Measurements from ENCODE around the gene DHODH.

The DHODH gene

DNA sequence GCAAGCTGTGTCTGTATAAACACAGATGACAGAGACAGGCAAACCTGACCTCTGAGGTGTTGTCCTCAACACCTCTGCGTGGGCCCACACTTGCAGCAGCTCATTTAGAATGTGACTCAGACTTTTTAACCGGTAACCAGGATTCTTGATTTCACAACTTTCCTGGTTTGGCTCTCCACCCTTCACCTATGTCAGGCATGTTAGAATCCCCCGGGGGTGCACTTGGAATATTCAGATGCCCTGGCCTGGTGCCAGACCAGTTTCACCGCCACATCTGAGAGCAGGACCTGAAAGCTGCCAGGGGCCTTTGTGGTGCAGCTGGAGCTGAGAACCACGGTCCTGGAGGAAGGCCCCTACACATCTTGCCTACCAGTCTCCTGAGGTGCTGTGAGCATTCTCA, 4.8 kb downstream of the DHODH start:
- H3K27me3 ChIP-seq (ENCODE audit: control insufficient read depth in 1 of 2, insufficient read depth in 2 of 2, low read length in 2 of 2), result no peaks in the 10 kb centered on the region
- H3K27ac ChIP-seq (ENCODE audit: low read depth, low read length), result no peak overlapping the region
- no peaks in the 10 kb centered on the region for H3K9me3 ChIP-seq (ENCODE audit: control insufficient read depth in 1 of 2, low read length in 2 of 2)
- H3K4me1 ChIP-seq (ENCODE audit: control insufficient read depth in 1 of 2, insufficient read depth in 2 of 2, low read length in 2 of 2), result peaks cover 3 to 9% of the 10 kb centered on the region in 2 donors
- peaks cover under 1 to 21% of the 10 kb centered on the region in 2 donors for H3K36me3 ChIP-seq (ENCODE audit: control insufficient read depth in 1 of 2, insufficient read depth in 2 of 2, low read length in 2 of 2)
- H3K9ac ChIP-seq (ENCODE audit: low read depth in 1 of 2, low read length in 2 of 2), result no peak overlapping the region
- no peak overlapping the region for H3K4me3 ChIP-seq (ENCODE audit: low read depth in 1 of 2, low read length in 2 of 2)

DNA sequence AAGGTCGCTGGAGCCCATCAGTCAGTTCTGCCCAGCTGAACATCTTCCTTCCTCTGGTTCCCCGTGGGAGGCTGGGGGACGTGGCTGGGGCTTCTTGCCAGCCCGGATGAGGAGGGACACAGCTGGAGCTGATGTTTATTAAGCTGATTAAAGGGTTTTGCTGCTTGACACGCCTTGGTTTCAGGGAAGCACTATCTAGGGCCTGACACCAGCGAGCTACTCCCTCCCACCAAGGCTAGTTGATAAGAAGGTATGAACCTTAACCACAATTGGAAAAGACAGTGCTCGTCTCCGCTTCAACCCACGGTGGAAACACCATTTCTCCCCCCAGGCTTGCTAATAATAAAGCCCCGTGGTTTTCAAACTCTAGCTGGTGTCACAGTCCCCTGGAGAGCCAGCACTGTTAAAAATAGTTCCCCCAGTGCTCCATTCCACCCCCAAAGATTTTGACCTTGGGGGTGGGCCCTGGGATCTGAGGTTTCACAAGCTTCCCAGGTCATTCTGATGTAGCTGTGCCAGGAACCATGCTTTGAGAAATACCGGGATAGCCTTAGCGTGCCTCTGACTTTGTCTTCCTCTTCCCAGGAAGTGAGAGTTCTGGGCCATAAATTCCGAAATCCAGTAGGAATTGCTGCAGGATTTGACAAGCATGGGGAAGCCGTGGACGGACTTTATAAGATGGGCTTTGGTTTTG, 5.5 kb downstream of the DHODH start:
- Histone ChIP-seq H3K9ac (ENCODE audit: low read depth in 1 of 2, low read length in 2 of 2) (no peak overlapping the region), H3K4me3 (ENCODE audit: low read depth in 1 of 2, low read length in 2 of 2) (no peak overlapping the region), H3K27ac (ENCODE audit: low read depth, low read length) (no peak overlapping the region), H3K36me3 (ENCODE audit: control insufficient read depth in 1 of 2, insufficient read depth in 2 of 2, low read length in 2 of 2) (peaks cover 3 to 22% of the 10 kb centered on the region in 2 donors), H3K9me3 (ENCODE audit: control insufficient read depth in 1 of 2, low read length in 2 of 2) (no peaks in the 10 kb centered on the region), H3K27me3 (ENCODE audit: control insufficient read depth in 1 of 2, insufficient read depth in 2 of 2, low read length in 2 of 2) (no peaks in the 10 kb centered on the region), H3K4me1 (ENCODE audit: control insufficient read depth in 1 of 2, insufficient read depth in 2 of 2, low read length in 2 of 2) (peaks cover under 1 to 9% of the 10 kb centered on the region in 2 donors)

DNA sequence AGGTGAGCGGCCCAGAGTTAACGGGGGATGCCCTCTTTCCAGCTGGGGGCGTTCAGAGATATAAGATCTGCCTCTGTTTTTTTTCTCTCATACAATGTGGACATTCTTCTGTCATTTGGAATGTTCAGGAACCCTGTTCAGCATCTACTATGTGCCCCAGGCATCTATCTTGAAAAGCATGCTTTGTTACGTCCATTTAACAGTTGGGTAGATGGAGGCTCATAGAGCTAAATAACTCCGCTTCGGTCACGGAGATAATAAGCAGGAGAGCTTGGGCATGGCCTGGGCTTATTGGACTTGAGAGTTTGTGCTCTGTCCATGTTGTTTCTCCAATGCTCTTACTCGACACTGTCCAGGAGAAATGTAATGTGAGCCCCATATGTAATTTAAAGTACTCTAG, 6.1 kb downstream of the DHODH start:
- Histone ChIP-seq H3K9ac (ENCODE audit: low read depth in 1 of 2, low read length in 2 of 2) (no peak overlapping the region), H3K27ac (ENCODE audit: low read depth, low read length) (no peak overlapping the region), H3K36me3 (ENCODE audit: control insufficient read depth in 1 of 2, insufficient read depth in 2 of 2, low read length in 2 of 2) (peaks cover 3 to 22% of the 10 kb centered on the region in 2 donors), H3K4me3 (ENCODE audit: low read depth in 1 of 2, low read length in 2 of 2) (no peak overlapping the region), H3K27me3 (ENCODE audit: control insufficient read depth in 1 of 2, insufficient read depth in 2 of 2, low read length in 2 of 2) (no peaks in the 10 kb centered on the region), H3K4me1 (ENCODE audit: control insufficient read depth in 1 of 2, insufficient read depth in 2 of 2, low read length in 2 of 2) (peaks cover 0 to 9% of the 10 kb centered on the region in 2 donors), H3K9me3 (ENCODE audit: control insufficient read depth in 1 of 2, low read length in 2 of 2) (no peaks in the 10 kb centered on the region)

DNA sequence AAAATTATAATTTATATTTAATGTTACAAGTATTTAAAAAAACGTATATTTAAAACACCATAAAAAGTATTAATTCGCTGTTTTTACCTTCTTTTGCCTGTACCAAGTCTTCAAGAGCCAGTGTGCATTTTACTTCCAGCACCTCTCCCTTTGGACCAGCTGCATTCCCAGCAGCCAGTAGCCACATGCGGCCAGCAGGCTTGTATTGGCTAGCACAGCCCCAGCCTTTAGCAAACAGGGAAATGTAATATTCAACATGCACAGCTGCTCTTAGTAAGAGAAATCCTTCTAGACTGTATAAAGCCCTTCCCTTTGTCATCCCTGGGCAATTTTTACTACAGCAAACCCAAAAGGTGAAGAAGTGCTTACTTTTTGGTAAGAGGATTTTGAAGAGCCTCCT, 6.6 kb downstream of the DHODH start:
- H3K27ac ChIP-seq (ENCODE audit: low read depth, low read length), result no peak overlapping the region
- no peak overlapping the region for H3K4me3 ChIP-seq (ENCODE audit: low read depth in 1 of 2, low read length in 2 of 2)
- H3K9ac ChIP-seq (ENCODE audit: low read depth in 1 of 2, low read length in 2 of 2), result no peak overlapping the region
- H3K9me3 ChIP-seq (ENCODE audit: control insufficient read depth in 1 of 2, low read length in 2 of 2), result no peaks in the 10 kb centered on the region
- H3K4me1 ChIP-seq (ENCODE audit: control insufficient read depth in 1 of 2, insufficient read depth in 2 of 2, low read length in 2 of 2), result peaks cover 0 to 9% of the 10 kb centered on the region in 2 donors
- no peaks in the 10 kb centered on the region for H3K27me3 ChIP-seq (ENCODE audit: control insufficient read depth in 1 of 2, insufficient read depth in 2 of 2, low read length in 2 of 2)
- H3K36me3 ChIP-seq (ENCODE audit: control insufficient read depth in 1 of 2, insufficient read depth in 2 of 2, low read length in 2 of 2), result peaks cover 3 to 22% of the 10 kb centered on the region in 2 donors

DNA sequence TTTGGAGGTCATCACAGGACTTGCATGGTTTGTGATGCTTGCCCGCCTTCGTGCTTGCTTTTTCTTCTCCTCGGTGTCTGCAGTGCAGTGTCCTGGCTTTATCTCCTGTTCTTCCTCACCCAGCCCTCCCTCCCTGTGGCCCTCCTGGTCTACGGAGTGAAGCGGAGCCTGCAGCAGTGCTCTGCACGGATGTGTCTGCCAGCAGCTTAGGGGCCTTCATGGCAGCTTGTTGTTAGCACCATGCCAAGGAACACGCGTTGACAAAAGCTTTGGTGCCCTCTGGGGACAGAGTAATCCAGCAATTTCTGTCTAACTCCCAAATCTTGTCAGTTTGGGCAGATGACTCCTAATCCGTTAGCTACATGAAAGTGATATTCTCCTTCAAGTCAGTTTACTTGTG, 9.9 kb downstream of the DHODH start:
- no peak overlapping the region for H3K9ac ChIP-seq (ENCODE audit: low read depth in 1 of 2, low read length in 2 of 2)
- H3K4me3 ChIP-seq (ENCODE audit: low read depth in 1 of 2, low read length in 2 of 2), result no peak overlapping the region
- no peak overlapping the region for H3K27ac ChIP-seq (ENCODE audit: low read depth, low read length)
- H3K36me3 ChIP-seq (ENCODE audit: control insufficient read depth in 1 of 2, insufficient read depth in 2 of 2, low read length in 2 of 2), result peaks cover 5 to 43% of the 10 kb centered on the region in 2 donors
- H3K27me3 ChIP-seq (ENCODE audit: control insufficient read depth in 1 of 2, insufficient read depth in 2 of 2, low read length in 2 of 2), result no peaks in the 10 kb centered on the region
- peaks cover 0 to 8% of the 10 kb centered on the region in 2 donors for H3K4me1 ChIP-seq (ENCODE audit: control insufficient read depth in 1 of 2, insufficient read depth in 2 of 2, low read length in 2 of 2)
- no peaks in the 10 kb centered on the region for H3K9me3 ChIP-seq (ENCODE audit: control insufficient read depth in 1 of 2, low read length in 2 of 2)

DNA sequence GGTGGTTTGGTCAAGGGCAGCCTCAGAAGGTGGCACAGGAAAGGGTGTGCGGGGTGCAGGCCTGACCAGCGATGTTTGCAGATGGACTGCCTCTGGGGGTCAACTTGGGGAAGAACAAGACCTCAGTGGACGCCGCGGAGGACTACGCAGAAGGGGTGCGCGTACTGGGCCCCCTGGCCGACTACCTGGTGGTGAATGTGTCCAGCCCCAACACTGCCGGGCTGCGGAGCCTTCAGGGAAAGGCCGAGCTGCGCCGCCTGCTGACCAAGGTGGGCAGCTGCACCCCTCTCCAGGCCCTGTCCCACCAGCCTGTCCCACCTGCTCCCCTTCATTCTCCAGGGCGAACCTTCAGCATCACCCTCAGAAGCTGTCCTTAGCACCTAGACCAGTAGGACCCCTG, 12.5 kb downstream of the DHODH start:
- peaks cover 5 to 62% of the 10 kb centered on the region in 2 donors for H3K36me3 ChIP-seq (ENCODE audit: control insufficient read depth in 1 of 2, insufficient read depth in 2 of 2, low read length in 2 of 2)
- H3K4me1 ChIP-seq (ENCODE audit: control insufficient read depth in 1 of 2, insufficient read depth in 2 of 2, low read length in 2 of 2), result no peaks in the 10 kb centered on the region
- no peak overlapping the region for H3K9ac ChIP-seq (ENCODE audit: low read depth in 1 of 2, low read length in 2 of 2)
- no peak overlapping the region for H3K4me3 ChIP-seq (ENCODE audit: low read depth in 1 of 2, low read length in 2 of 2)
- H3K9me3 ChIP-seq (ENCODE audit: control insufficient read depth in 1 of 2, low read length in 2 of 2), result no peaks in the 10 kb centered on the region
- H3K27me3 ChIP-seq (ENCODE audit: control insufficient read depth in 1 of 2, insufficient read depth in 2 of 2, low read length in 2 of 2), result no peaks in the 10 kb centered on the region
- H3K27ac ChIP-seq (ENCODE audit: low read depth, low read length), result no peak overlapping the region

DNA sequence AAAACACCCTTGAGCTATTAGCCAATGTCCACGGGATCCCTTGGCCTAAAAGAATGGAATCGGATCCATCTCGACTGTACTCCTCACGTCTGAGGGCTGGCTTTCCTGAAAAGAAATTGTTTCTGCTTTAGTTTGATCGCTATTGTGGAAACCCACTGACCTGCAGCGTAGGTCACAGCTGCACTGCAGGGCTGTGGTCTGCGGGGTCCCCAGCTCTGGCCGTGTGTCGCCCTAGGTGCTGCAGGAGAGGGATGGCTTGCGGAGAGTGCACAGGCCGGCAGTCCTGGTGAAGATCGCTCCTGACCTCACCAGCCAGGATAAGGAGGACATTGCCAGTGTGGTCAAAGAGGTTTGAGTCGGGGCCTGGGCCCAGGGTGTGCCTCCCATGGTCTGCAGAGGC, 13.6 kb downstream of the DHODH start:
- no peaks in the 10 kb centered on the region for H3K9me3 ChIP-seq (ENCODE audit: control insufficient read depth in 1 of 2, low read length in 2 of 2)
- H3K9ac ChIP-seq (ENCODE audit: low read depth in 1 of 2, low read length in 2 of 2), result no peak overlapping the region
- H3K27me3 ChIP-seq (ENCODE audit: control insufficient read depth in 1 of 2, insufficient read depth in 2 of 2, low read length in 2 of 2), result no peaks in the 10 kb centered on the region
- H3K4me1 ChIP-seq (ENCODE audit: control insufficient read depth in 1 of 2, insufficient read depth in 2 of 2, low read length in 2 of 2), result no peaks in the 10 kb centered on the region
- H3K36me3 ChIP-seq (ENCODE audit: control insufficient read depth in 1 of 2, insufficient read depth in 2 of 2, low read length in 2 of 2), result peaks cover 5 to 55% of the 10 kb centered on the region in 2 donors
- no peak overlapping the region for H3K4me3 ChIP-seq (ENCODE audit: low read depth in 1 of 2, low read length in 2 of 2)
- H3K27ac ChIP-seq (ENCODE audit: low read depth, low read length), result no peak overlapping the region

DNA sequence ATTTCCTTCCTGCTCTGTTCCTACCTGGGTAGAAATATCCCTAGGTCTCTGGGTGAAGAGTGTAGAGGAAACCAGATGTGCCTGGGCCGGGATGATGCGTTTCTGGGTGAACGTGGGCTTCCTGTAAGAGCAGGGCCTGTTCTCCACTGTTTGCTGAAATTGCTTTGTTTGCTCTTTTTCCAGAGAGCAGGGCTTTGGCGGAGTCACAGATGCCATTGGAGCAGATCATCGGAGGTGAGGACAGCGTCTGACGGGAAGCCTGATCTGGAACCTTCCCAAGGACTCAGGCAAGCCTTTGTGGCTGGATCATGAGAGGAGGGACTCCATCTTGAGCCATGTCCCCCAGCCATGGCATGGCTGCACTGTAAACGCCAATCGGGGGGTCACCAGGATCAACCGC, 15.4 kb downstream of the DHODH start:
- no peak overlapping the region for H3K9ac ChIP-seq (ENCODE audit: low read depth in 1 of 2, low read length in 2 of 2)
- H3K27me3 ChIP-seq (ENCODE audit: control insufficient read depth in 1 of 2, insufficient read depth in 2 of 2, low read length in 2 of 2), result no peaks in the 10 kb centered on the region
- peaks cover 2 to 48% of the 10 kb centered on the region in 2 donors for H3K36me3 ChIP-seq (ENCODE audit: control insufficient read depth in 1 of 2, insufficient read depth in 2 of 2, low read length in 2 of 2)
- no peak overlapping the region for H3K27ac ChIP-seq (ENCODE audit: low read depth, low read length)
- no peak overlapping the region for H3K4me3 ChIP-seq (ENCODE audit: low read depth in 1 of 2, low read length in 2 of 2)
- no peaks in the 10 kb centered on the region for H3K9me3 ChIP-seq (ENCODE audit: control insufficient read depth in 1 of 2, low read length in 2 of 2)
- H3K4me1 ChIP-seq (ENCODE audit: control insufficient read depth in 1 of 2, insufficient read depth in 2 of 2, low read length in 2 of 2), result no peaks in the 10 kb centered on the region

DNA sequence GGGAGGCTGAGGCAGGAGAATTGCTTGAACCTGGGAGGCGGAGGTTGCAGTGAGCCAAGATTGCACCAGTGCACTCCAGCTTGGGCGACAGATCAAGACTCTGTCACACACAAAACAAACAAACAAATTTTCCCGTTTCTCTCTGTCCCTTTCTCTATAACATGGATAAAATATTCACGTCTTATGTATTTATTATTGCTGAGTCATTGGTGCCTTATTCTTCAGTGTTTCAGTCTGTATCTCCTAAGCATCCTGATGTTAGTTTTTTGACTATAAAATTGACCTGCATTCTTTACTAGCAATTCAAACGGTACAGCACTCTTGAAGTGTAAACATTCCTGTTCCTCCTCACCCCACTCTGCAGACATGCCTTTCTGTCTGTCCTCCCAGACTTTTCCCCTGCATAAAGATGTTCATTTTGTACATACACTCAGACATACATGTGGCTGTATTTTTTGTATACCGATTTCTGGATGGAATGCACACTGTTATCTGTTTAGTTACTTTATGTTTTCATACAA, 16.4 kb downstream of the DHODH start:
- H3K9me3 ChIP-seq (ENCODE audit: control insufficient read depth in 1 of 2, low read length in 2 of 2), result no peaks in the 10 kb centered on the region
- H3K27ac ChIP-seq (ENCODE audit: low read depth, low read length), result no peak overlapping the region
- no peak overlapping the region for H3K4me3 ChIP-seq (ENCODE audit: low read depth in 1 of 2, low read length in 2 of 2)
- no peaks in the 10 kb centered on the region for H3K27me3 ChIP-seq (ENCODE audit: control insufficient read depth in 1 of 2, insufficient read depth in 2 of 2, low read length in 2 of 2)
- H3K4me1 ChIP-seq (ENCODE audit: control insufficient read depth in 1 of 2, insufficient read depth in 2 of 2, low read length in 2 of 2), result no peaks in the 10 kb centered on the region
- peaks cover 2 to 48% of the 10 kb centered on the region in 2 donors for H3K36me3 ChIP-seq (ENCODE audit: control insufficient read depth in 1 of 2, insufficient read depth in 2 of 2, low read length in 2 of 2)
- H3K9ac ChIP-seq (ENCODE audit: low read depth in 1 of 2, low read length in 2 of 2), result no peak overlapping the region

DNA sequence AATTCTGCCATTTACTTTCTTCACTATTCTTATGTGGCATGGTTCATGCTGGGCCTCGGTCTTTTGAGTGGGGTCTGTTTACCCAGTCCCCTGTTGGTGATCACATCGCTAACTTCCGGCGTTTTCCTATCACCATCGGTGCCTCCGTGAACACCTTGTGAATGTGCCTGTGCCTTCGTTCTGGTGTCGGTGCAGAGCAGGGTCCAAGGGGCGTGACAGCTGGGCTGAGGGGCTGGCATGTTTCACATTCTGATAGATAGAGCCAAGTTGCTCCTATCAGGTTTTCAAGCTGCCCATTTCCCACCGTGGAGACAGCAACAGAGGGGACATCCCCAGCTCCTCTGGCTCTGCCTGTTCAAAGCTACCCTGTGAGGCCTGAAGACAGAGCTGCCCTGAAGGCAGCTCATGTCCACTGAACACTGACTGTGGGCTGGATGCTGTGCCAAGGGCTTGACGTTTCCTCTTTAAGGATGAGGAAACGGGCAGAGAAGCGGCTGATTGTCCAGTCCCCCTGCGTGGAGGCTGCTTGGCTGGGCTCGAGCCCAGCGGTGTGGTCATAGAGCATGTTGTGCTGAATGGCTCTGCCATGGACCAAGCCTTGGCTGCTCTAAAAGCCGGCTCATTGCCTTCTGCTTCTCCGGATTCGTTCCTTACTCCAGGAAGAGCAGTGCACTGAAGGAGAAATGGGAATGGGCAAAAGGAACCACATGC, 17.0 kb downstream of the DHODH start:
- Histone ChIP-seq H3K27ac (ENCODE audit: low read depth, low read length) (no peak overlapping the region), H3K9me3 (ENCODE audit: control insufficient read depth in 1 of 2, low read length in 2 of 2) (no peaks in the 10 kb centered on the region), H3K4me3 (ENCODE audit: low read depth in 1 of 2, low read length in 2 of 2) (no peak overlapping the region), H3K4me1 (ENCODE audit: control insufficient read depth in 1 of 2, insufficient read depth in 2 of 2, low read length in 2 of 2) (no peaks in the 10 kb centered on the region), H3K36me3 (ENCODE audit: control insufficient read depth in 1 of 2, insufficient read depth in 2 of 2, low read length in 2 of 2) (peaks cover 2 to 45% of the 10 kb centered on the region in 2 donors), H3K27me3 (ENCODE audit: control insufficient read depth in 1 of 2, insufficient read depth in 2 of 2, low read length in 2 of 2) (no peaks in the 10 kb centered on the region), H3K9ac (ENCODE audit: low read depth in 1 of 2, low read length in 2 of 2) (no peak overlapping the region)
